HPDE6-E6E7 (cell line): ENCODE measurements around the gene USP14.
"Not testable (repeated sequence)": the region's sequence is repeated elsewhere in the genome, so short reads cannot be mapped to it uniquely, and the experiment has no call there.

ENCODE experiments used
- DNase-seq: peaks from one replicate; pipeline ENCODE4 v3.0.0; 2011; ENCODE audit warnings: missing footprints; ENCODE audit errors: extremely low spot score

USP14 gene

GRCh38 chr18:158128-159036 lies at the start of gene USP14:
Gene USP14 (plus strand): TSS chr18:158557. CDS start chr18:158699, 142 bp downstream.
- peak; percentile 96 for DNase-seq

DNA sequence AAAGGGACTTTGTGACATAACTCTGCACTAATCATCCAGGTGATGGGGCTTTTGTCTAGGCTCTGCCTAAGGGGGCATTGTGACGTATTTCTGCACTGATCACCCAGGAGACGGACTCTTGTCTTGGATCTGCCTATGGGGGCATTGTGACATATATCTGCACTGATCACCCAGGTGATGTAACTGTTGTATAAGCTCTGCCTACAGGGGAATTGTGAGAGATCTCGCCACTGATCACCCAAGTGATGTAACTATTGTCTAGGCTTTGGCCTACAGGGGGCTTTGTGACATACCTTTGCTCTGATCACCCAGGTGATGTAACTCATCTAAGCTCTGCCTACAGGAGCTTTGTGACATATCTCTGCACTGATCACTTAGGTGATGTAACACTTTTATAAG lies 49.7 kb upstream of the USP14 start:
- not testable (repeated sequence) for DNase-seq

DNA sequence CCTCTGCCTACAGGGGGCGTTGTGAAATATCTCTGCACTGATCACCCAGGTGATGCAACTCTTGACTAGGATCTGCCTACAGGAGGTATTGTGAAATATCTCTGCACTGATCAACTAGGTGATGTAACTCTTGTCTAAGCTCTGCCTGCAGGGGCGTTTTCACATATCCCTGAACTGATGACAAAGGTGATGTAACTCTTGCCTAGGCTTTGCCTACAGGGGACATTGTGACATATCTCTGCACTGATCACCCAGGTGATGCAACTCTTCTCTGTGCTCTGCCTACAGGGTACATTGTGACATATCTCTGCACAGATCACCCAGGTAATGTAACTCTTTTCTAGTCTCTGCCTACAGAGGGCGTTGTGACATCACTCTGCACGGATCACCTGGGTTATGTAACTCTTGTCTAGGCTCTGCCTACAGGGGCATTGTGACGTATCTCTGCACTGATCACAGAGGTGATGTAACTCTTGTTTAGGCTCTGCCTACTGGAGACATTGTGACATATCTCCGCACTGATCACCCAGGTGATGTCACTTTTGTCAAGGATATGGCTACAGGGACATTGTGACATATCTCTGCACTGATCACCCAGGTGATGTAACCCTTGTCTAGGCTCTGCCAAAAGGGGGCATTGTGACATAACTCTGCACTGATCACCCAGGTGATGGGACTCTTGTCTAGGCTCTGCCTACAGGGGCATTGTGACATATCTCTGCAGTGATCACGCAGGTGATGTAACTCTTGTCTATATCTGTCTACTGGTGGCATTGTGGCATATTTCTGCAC lies 49.0 kb upstream of the USP14 start:
- not testable (repeated sequence) for DNase-seq

GRCh38 chr18:109922-110261 lies 48.5 kb upstream of the USP14 start:
- not testable (repeated sequence) for DNase-seq

- DNase-seq = not testable (repeated sequence)
Observed at GRCh38 chr18:110351-111201, 47.8 kb upstream of the USP14 start.

- no peak for DNase-seq
Observed at GRCh38 chr18:111306-112014, 46.9 kb upstream of the USP14 start.

- DNase-seq = not testable (repeated sequence)
Observed at GRCh38 chr18:112015-112733, 46.2 kb upstream of the USP14 start.

DNA sequence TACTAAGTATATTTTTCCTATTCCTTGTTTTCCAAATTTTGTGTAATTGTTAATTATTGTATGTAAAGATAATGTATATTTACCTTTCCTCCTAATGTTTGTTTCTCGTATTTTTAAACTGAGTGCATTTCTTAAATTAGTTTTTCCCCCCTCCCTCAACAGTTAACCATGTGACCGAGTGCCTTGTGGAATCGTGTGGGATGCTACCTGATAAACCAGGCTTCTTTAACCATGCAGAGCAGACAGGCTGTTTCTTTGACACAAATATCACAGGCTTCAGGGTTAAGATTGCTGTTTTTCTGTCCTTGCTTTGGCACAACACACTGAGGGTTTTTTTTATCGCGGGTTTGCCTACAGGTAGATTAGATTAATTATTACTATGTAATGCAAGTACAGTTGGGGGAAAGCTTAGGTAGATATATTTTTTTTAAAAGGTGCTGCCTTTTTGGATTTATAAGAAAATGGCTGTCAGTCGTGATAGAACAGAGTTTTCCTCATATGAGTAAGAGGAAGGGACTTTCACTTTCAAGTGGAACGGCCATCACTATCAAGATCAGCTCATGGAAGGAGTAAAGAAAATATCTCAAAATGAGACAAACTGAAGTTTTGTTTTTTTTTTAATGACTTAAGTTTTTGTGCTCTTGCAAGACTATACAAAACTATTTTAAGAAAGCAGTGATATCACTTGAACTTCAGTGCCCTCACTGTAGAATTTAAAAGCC lies 37.7 kb upstream of the USP14 start:
- DNase-seq = not testable (repeated sequence)

DNA sequence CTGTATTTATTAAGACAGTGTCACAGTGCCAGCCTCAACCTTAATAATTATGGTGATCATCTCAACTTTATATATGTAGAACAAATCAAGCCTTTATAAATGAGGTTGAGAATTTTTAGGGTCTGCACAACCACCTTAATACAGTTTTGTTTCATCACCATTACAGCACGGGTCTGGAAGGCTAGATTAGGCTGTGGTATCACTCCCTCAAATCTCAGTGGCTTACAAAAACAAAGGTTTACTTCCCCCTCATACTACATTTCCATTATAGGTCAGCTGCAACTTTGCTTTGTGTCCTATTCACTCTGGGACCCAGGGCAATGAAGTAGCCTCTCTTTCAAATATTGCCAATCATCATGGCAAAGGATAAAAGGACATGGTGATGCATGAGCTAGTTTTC lies 23.3 kb upstream of the USP14 start:
- no peak for DNase-seq

DNA sequence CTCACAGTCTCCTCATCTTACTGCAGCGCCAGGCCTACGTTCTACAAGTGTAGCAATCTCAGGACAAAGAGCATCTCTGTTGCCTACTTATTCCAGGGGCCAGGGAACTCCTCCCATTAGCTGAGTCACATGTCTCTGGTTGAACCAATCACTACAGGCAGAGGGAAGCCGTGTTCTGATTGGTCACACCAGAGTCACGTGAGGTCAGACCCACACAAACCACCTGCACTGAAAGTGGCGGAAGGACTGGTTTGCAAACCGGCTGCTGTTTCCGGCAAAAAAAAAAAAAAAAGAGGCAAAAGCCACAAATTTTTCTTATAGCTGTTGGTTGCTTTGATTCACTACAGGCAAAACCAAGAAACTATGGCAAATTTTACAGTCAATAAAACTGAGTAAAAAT lies 21.9 kb upstream of the USP14 start:
- DNase-seq = no peak

- no peak for DNase-seq
Observed at GRCh38 chr18:137327-137726, 21.0 kb upstream of the USP14 start.

- DNase-seq = no peak
Observed at GRCh38 chr18:140670-141266, 17.6 kb upstream of the USP14 start.

DNA sequence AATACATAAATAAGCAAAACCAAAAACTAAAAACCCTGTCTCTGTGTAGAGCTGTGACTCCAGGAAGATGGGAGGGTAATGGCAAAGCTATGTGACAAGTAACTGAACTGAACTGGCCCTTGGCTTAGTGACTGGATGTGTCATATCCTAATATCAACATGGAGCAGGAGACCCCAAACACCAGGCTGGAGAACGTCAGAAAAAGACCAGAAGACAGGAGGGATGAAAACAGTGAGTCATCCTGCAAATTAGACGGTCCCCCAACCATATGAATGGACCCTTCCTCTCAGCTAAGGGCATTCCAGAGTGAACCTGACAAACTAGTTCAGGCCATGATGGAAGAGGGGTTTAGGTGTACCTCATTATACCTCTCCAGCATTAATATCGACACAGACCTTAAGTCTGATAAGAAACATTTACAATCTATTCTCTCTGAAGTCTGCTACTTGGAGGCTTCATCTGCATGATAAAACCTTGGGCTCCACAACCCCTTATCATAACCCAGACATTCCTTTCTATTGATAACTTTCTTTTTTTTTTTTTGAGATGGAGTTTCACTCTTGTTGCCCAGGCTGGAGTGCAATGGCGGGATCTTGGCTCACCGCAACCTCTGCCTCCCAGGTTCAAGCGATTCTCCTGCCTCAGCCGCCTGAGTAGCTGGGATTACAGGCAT lies 15.6 kb upstream of the USP14 start:
- DNase-seq = not testable (repeated sequence)

DNA sequence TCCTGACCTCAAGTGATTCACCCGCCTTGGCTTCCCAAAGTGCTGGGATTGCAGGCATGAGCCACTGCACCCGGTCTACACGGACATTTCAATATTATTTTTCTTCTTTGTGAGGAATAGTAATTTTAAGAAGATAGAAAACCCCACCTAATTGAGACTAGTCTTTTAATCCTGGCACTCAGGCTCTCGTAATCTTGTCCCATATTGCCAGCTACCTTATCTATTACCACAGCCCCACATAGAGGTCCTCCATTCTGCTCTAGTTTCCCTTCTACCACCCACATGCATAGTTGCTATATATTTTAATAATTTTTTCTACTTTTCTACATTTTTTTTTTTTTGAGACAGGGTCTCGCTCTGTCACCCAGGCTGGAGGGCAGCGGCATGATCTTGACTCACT lies 9.5 kb upstream of the USP14 start:
- DNase-seq = no peak

DNA sequence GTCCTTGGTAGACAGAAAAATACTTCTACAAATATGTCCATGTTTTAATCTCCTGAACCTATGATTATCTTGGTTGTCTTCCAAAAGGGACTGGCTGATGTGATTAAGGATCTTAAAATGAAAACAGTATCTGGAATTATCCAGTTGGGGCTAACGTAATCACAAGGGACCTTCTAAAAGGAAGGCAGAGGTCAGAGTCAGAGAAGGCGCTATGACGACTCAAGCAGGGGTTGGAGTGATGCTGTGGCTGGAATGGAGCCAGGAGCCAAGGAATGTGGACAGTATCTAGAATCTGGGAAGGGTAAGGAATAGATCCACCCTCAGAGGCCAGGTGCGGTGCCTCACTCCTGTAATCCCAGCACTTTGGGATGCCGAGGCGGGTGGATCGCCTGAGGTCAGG lies 4.2 kb upstream of the USP14 start:
- DNase-seq = no peak

GRCh38 chr18:155688-156087 lies 2.7 kb upstream of the USP14 start:
- no peak for DNase-seq

DNA sequence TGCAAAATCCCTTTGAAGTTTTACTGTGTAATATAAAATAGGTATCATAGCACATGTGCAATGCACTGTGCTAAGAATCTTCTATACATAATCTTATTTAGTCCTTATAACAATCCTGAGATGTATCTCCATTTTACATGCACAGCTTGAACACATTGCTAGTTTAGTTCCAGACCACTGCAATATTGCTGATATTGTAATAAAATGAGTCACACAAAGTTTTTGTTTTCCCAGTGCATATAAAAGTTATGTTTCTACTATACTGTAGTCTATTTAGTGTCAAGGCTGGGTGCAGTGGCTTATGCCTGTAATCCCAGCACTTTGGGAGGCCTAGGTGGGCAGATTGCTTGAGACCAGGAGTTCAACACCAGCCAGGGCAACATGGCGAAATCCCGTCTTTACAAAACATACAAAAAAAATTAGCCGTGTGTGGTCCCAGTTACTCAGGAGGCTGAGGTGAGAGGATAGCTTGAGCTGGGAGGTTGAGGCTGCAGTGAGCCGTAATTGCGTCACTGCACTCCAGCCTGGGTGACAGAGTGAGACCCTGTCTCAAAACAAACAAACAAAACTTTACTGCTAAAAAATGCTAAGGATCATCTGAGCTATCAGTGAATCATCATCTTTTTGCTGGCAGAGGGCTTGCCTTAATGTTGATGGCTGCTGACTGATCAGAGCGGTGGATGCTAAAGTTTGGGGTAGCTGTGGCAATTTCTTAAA lies 1.7 kb upstream of the USP14 start:
- DNase-seq = no peak

DNA sequence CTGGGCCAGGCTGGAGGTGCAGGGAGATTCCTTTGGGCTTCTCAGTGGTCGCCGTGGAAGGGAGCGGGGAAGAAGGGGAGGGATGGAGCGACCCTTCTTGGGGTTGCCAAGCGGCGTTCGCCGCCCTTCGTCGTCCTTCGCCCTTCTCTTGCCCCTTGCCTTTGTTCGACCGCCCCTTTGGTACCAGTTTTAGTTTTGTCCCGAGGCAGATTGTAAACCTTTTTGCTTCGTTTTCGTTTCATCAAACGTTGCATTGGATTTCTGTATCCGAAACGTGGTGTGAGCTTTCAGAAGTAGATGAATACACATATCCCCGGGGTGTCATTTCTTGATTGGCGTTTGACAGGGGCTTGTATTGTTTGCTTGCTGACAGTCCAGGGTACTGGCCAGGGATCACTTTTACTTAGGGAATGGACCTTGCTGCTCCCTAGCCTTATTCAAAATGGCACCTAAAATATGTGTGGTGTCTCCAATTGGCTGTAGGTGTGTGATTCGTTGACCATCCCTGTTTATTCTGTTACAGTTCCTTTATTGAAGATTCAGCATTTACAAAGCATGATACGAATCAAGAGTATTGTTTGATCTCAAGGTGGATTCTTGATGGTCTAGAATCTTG lies 788 bp downstream of the USP14 start:
- DNase-seq = peak; percentile 12
